Hepatocyte (in vitro differentiated cells): Measurements from ENCODE around the gene AGRN.

Experiments
- CTCF ChIP-seq: fragments of 200-600 bp; sonication (generic); IDR thresholded peaks from 2 replicates; pipeline ENCODE4 v1.5.1; 2016; ENCODE audit warnings: antibody characterized with exemption, mild to moderate bottlenecking; ENCODE audit not compliant: poor library complexity
- EZH2 ChIP-seq: fragments of 200-600 bp; sonication (generic); IDR thresholded peaks from 2 replicates; pipeline ENCODE4 v1.6.1; 2016; ENCODE audit warnings: antibody characterized with exemption, mild to moderate bottlenecking, borderline replicate concordance

- TF ChIP-seq CTCF, result no peak
- TF ChIP-seq EZH2, result no peak
Measured at GRCh38 chr1:1075148-1075935, 55.4 kb downstream of the AGRN start.
